ENCODE measurements around the gene CAPN5.

The CAPN5 gene

GRCh38 chr11:77079666-77080065 is 12.9 kb downstream of the CAPN5 start:
- Histone ChIP-seq H3K4me2 (peak overlapping the region in 2 of 11 experiments; percentile 93 to 97; a peak in 4 of 22 replicates), H3K27ac (no peak overlapping the region), H3K27me3 (no peaks in the 10 kb centered on the region), H3K4me1 (peaks cover 46 to 52% (median 49%) of the 10 kb centered on the region in 10 experiments), H3K36me3 (no peaks in the 10 kb centered on the region; a peak in 1 of 22 replicates), H3K9ac (no peak overlapping the region), H4K20me1 (no peaks in the 10 kb centered on the region), H3K4me3 (no peak overlapping the region), H3K9me3 (replicated peaks in 1 of 11) (peaks cover 0 to 12% (median 5%) of the 10 kb centered on the region in 11 experiments; a peak in 9 of 22 replicates)
- no peak for TF ChIP-seq Cebpa-rat (IDR thresholded peaks at IDR 0.05)

- Histone ChIP-seq H3K36me3 (no peaks in the 10 kb centered on the region; a peak in 1 of 22 replicates), H4K20me1 (no peaks in the 10 kb centered on the region), H3K4me3 (no peak overlapping the region), H3K4me2 (peak overlapping the region; percentile 87 to 99 (median 93); a peak in 21 of 22 replicates), H3K9ac (peak overlapping the region in 3 of 11 experiments; percentile 70 to 79 (median 76); a peak in 1 of 22 replicates), H3K27ac (no peak overlapping the region), H3K4me1 (peaks cover 45 to 59% (median 55%) of the 10 kb centered on the region in 10 experiments), H3K27me3 (no peaks in the 10 kb centered on the region), H3K9me3 (replicated peaks in 1 of 11) (peaks cover 0 to 12% (median 5%) of the 10 kb centered on the region in 11 experiments; a peak in 9 of 22 replicates)
- no peak for TF ChIP-seq Cebpa-rat (IDR thresholded peaks at IDR 0.05)
These were observed 14.0 kb downstream of the CAPN5 start for GRCh38 chr11:77080643-77081210.

GRCh38 chr11:77081381-77081851 is 14.6 kb downstream of the CAPN5 start:
- Histone ChIP-seq H3K4me3 (no peak overlapping the region; a peak in 2 of 20 replicates), H3K4me2 (peak overlapping the region; percentile 87 to 99 (median 93)), H3K27ac (peak overlapping the region in 8 of 11 experiments; percentile 30 to 88 (median 78); a peak in 14 of 22 replicates), H3K27me3 (no peaks in the 10 kb centered on the region), H3K9me3 (replicated peaks in 1 of 11) (peaks cover 0 to 12% (median 5%) of the 10 kb centered on the region in 11 experiments; a peak in 9 of 22 replicates), H3K4me1 (peaks cover 52 to 66% (median 62%) of the 10 kb centered on the region in 10 experiments), H3K9ac (peak overlapping the region; percentile 55 to 79 (median 70); a peak in 13 of 22 replicates), H3K36me3 (no peaks in the 10 kb centered on the region; a peak in 1 of 22 replicates), H4K20me1 (no peaks in the 10 kb centered on the region)
- no peak for TF ChIP-seq Cebpa-rat (IDR thresholded peaks at IDR 0.05)

GRCh38 chr11:77081976-77082836 is 15.4 kb downstream of the CAPN5 start:
- no peak for TF ChIP-seq Cebpa-rat (IDR thresholded peaks at IDR 0.05)
- Histone ChIP-seq H3K36me3 (no peaks in the 10 kb centered on the region; a peak in 1 of 22 replicates), H4K20me1 (no peaks in the 10 kb centered on the region), H3K9ac (peak overlapping the region; percentile 55 to 79 (median 70)), H3K27me3 (no peaks in the 10 kb centered on the region), H3K4me2 (peak overlapping the region; percentile 87 to 99 (median 93)), H3K27ac (peak overlapping the region; percentile 64 to 88 (median 78)), H3K4me3 (peak overlapping the region in 9 of 10 experiments; percentile 21 to 58 (median 27); a peak in 14 of 20 replicates), H3K9me3 (replicated peaks in 1 of 11) (peaks cover 0 to 12% (median 5%) of the 10 kb centered on the region in 11 experiments; a peak in 9 of 22 replicates), H3K4me1 (peaks cover 60 to 74% (median 69%) of the 10 kb centered on the region in 10 experiments)

- H3K27me3 ChIP-seq = no peaks in the 10 kb centered on the region
- H4K20me1 ChIP-seq = no peaks in the 10 kb centered on the region
- peak overlapping the region; percentile 87 to 99 (median 93) for H3K4me2 ChIP-seq
- H3K4me1 ChIP-seq = peaks cover 62 to 76% (median 70%) of the 10 kb centered on the region in 10 experiments
- peak overlapping the region; percentile 64 to 88 (median 78) for H3K27ac ChIP-seq
- no peaks in the 10 kb centered on the region; a peak in 1 of 22 replicates for H3K36me3 ChIP-seq
- TF ChIP-seq Cebpa-rat (IDR thresholded peaks at IDR 0.05) = no peak
- H3K9ac ChIP-seq = peak overlapping the region; percentile 55 to 79 (median 70); a peak in 21 of 22 replicates
- peaks cover 0 to 12% (median 5%) of the 10 kb centered on the region in 11 experiments; a peak in 9 of 22 replicates for H3K9me3 ChIP-seq (replicated peaks in 1 of 11)
- H3K4me3 ChIP-seq = peak overlapping the region in 9 of 10 experiments; percentile 21 to 58 (median 27); a peak in 14 of 20 replicates
These were observed 16.2 kb downstream of the CAPN5 start for GRCh38 chr11:77082838-77083565.

GRCh38 chr11:77083566-77084245 is 16.9 kb downstream of the CAPN5 start:
- no peak overlapping the region for H3K4me3 ChIP-seq
- H3K4me1 ChIP-seq = peaks cover 62 to 76% (median 70%) of the 10 kb centered on the region in 10 experiments
- TF ChIP-seq Cebpa-rat (IDR thresholded peaks at IDR 0.05) = no peak
- peak overlapping the region; percentile 64 to 88 (median 78); a peak in 21 of 22 replicates for H3K27ac ChIP-seq
- H3K9ac ChIP-seq = peak overlapping the region in 8 of 11 experiments; percentile 65 to 77 (median 70); a peak in 11 of 22 replicates
- 0 out of 22 replicates have a peak, but pooled peaks cover 0 to 8% (median 0%) of the 10 kb centered on the region in 11 experiments for H3K9me3 ChIP-seq (replicated peaks in 1 of 11)
- H4K20me1 ChIP-seq = peaks cover 0 to 2% (median 0%) of the 10 kb centered on the region in 11 experiments; a peak in 1 of 22 replicates
- H3K36me3 ChIP-seq = no peaks in the 10 kb centered on the region
- peak overlapping the region; percentile 87 to 99 (median 93) for H3K4me2 ChIP-seq
- no peaks in the 10 kb centered on the region for H3K27me3 ChIP-seq

GRCh38 chr11:77084581-77085191 is 17.9 kb downstream of the CAPN5 start:
- peak overlapping the region in 6 of 11 experiments; percentile 11 to 76 (median 30); a peak in 7 of 22 replicates for H3K27ac ChIP-seq
- H3K36me3 ChIP-seq = no peaks in the 10 kb centered on the region
- peaks cover 0 to 12% (median 0%) of the 10 kb centered on the region in 11 experiments; a peak in 1 of 22 replicates for H4K20me1 ChIP-seq
- H3K9me3 ChIP-seq (replicated peaks in 1 of 11) = 0 out of 22 replicates have a peak, but pooled peaks cover 0 to 6% (median 0%) of the 10 kb centered on the region in 11 experiments
- no peaks in the 10 kb centered on the region for H3K27me3 ChIP-seq
- peak overlapping the region in 10 of 11 experiments; percentile 89 to 99 (median 94); a peak in 20 of 22 replicates for H3K4me2 ChIP-seq
- peaks cover 62 to 75% (median 70%) of the 10 kb centered on the region in 10 experiments for H3K4me1 ChIP-seq
- H3K4me3 ChIP-seq = no peak overlapping the region
- H3K9ac ChIP-seq = peak overlapping the region in 6 of 11 experiments; percentile 8 to 76 (median 30); a peak in 7 of 22 replicates
- no peak for TF ChIP-seq Cebpa-rat (IDR thresholded peaks at IDR 0.05)
